Body of pancreas (tissue), 4 donors: Measurements from ENCODE around the gene URB1. TPM values are rescaled to one million over a fixed set of nuclear protein-coding genes. Genes with fewer than 3 reads are reported as not detected.

Experiments
- ATAC-seq: fragments of 150-250 bp; one replicate; pipeline ENCODE4 v1.9.1; 2016
- DNase-seq, 4 donors: peaks; one replicate each; pipeline ENCODE4 v3.0.0-alpha.2; 2019
- H3K27ac ChIP-seq, 4 donors: fragments of 200-600 bp; sonication (generic); 1 replicate in 3 of 4; 2 replicates in 1 of 4; pipeline versions ENCODE4 v1.5.1 to v1.6.1; 2016 to 2019; ENCODE audit warnings: mild to moderate bottlenecking in 1 of 4, mixed read lengths in 1 of 4, moderate library complexity in 1 of 4
- H3K27me3 ChIP-seq, 2 donors: fragments of 200-600 bp; sonication (generic); one replicate each; pipeline ENCODE4 v1.6.0; 2016; ENCODE audit warnings: mild to moderate bottlenecking in 1 of 2
- H3K36me3 ChIP-seq, 2 donors: fragments of 200-600 bp; sonication (generic); replicated peaks in 1 of 2; 2 replicates each; pipeline ENCODE4 v1.5.1; 2016; ENCODE audit warnings: low read depth in 2 of 2; ENCODE audit not compliant: insufficient read depth in 1 of 2
- H3K4me1 ChIP-seq: fragments of 200-600 bp; sonication (generic); one replicate; pipeline ENCODE4 v1.6.0; 2016
- H3K4me3 ChIP-seq, 2 donors: fragments of 200-600 bp; sonication (generic); 1 replicate in 1 of 2; 2 replicates in 1 of 2; pipeline ENCODE4 v1.5.1; 2016 to 2019
- H3K9me3 ChIP-seq, 3 donors: fragments of 200-600 bp; sonication (generic); 1 replicate in 2 of 3; 2 replicates in 1 of 3; pipeline ENCODE4 v1.5.1; 2016
- POLR2A ChIP-seq, 3 donors: fragments of 450-650 bp; IDR thresholded peaks; one replicate each; pipeline ENCODE4 v1.6.1; 2016; ENCODE audit warnings: antibody characterized with exemption in 3 of 3, mild to moderate bottlenecking in 2 of 3
- WGBS, 2 donors: methylation state at CpG; one replicate each; pipeline ENCODE4 v1.1.5; 2017; 5-methylcytosine and 5-hydroxymethylcytosine counted together
- intact Hi-C: fragments of 100-400 bp; cut with DNase I; formaldehyde crosslinking; loops from one replicate; pipeline ENCODE4 v1.15.1; 2023
- small RNA-seq: library from RNA; depleted of rRNA; stranded (forward); fragments of <200 nt; gene quantifications from one replicate; pipeline ENCODE3, GENCODE V24; 2016
- total RNA-seq, 2 donors: library from RNA; depleted of rRNA; stranded (reverse); fragments of >200 nt; gene quantifications; one replicate each; pipeline ENCODE4 v1.1.0, GENCODE V29; 2016
- TF ChIP-seq, protein P1 (sequence below), 7 experiments: fragments of 450-650 bp in 4 of 7; fragments of 200-600 bp in 3 of 7; sonication (generic) in 3 of 7; IDR thresholded peaks; one replicate each; pipeline ENCODE4 v1.5.1; 2016 to 2019; ENCODE audit warnings: antibody characterized with exemption in 7 of 7

Gene URB1
- total RNA-seq, 2 donors from 2014 or later: 10.1 to 11.2 TPM

DNA sequence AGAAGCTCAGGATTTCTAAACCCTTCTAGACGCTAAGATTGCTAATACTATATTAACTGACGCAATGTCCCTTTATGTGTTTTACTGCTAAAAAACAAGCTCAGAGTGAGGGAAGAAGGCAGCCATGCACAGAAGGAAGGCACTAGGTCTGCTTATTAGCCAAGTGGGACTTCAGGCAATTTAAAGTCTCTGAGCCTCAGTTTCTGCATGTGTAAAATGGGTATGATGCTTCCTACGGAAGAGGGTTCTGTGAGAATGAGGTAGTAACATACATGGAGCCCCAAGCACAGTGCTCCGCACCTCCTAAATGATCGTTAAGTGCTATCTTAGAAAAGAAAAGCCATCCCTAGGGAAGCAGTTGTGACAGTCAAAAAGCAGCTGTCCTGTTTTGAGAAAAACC is 130.9 kb downstream of the URB1 start:
- intact Hi-C loops: no loop called here
- no peak overlapping the region for H3K27ac ChIP-seq
- DNase-seq (no peak), ATAC-seq (no peak)
- no peak overlapping the region for H3K4me3 ChIP-seq
- H3K36me3 ChIP-seq: no peaks in the 10 kb centered on the region
- 86 to 96% methylated on average over 5 of the region's 5 CpGs for WGBS, 2 donors
- H3K27me3 ChIP-seq: no peaks in the 10 kb centered on the region
- TF ChIP-seq, protein P1, sequence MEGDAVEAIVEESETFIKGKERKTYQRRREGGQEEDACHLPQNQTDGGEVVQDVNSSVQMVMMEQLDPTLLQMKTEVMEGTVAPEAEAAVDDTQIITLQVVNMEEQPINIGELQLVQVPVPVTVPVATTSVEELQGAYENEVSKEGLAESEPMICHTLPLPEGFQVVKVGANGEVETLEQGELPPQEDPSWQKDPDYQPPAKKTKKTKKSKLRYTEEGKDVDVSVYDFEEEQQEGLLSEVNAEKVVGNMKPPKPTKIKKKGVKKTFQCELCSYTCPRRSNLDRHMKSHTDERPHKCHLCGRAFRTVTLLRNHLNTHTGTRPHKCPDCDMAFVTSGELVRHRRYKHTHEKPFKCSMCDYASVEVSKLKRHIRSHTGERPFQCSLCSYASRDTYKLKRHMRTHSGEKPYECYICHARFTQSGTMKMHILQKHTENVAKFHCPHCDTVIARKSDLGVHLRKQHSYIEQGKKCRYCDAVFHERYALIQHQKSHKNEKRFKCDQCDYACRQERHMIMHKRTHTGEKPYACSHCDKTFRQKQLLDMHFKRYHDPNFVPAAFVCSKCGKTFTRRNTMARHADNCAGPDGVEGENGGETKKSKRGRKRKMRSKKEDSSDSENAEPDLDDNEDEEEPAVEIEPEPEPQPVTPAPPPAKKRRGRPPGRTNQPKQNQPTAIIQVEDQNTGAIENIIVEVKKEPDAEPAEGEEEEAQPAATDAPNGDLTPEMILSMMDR (IDR thresholded peaks at IDR 0.05): no peak
- TF ChIP-seq POLR2A (IDR thresholded peaks at IDR 0.05): no peak
- no peaks in the 10 kb centered on the region for H3K9me3 ChIP-seq
- H3K4me1 ChIP-seq: peaks cover 16% of the 10 kb centered on the region

Small RNAs within 50 kb of the gene (small RNA-seq; reads per million reads assigned to genes)
- gene SNORA80A: not detected

Other genes with a start within 250 kb of the URB1 start
- 1 to 10 TPM; 4.3 to 5.2 TPM for gene MIS18A, start 114.0 kb downstream of the URB1 start, total RNA-seq
- gene MRAP, start 94.2 kb downstream of the URB1 start, total RNA-seq: under 1 TPM in 1 of 2 donors, not detected in 1; 0.66 TPM
- 10 to 100 TPM; 16.5 to 24.4 TPM for gene EVA1C, start 19.7 kb upstream of the URB1 start, total RNA-seq
- gene TCP10L, start 192.5 kb upstream of the URB1 start, total RNA-seq: under 1 TPM in 1 of 2 donors, not detected in 1; 0.26 TPM
- 10 to 100 TPM; 15.2 to 23.3 TPM for gene CFAP298, start 219.4 kb upstream of the URB1 start, total RNA-seq